Gastrocnemius medialis (tissue), 4 donors: ENCODE data around the gene ACSL1.

ENCODE experiments used
- POLR2A ChIP-seq, 2 donors: fragments of 450-650 bp; IDR thresholded peaks; one replicate each; pipeline ENCODE4 v1.6.1; 2017; ENCODE audit warnings: antibody characterized with exemption in 2 of 2, mild to moderate bottlenecking in 2 of 2, moderate library complexity in 2 of 2
- TF ChIP-seq, protein P1 (sequence below), 5 experiments: fragments of 450-650 bp in 3 of 5; fragments of 200-600 bp in 2 of 5; sonication (generic) in 2 of 5; IDR thresholded peaks in 4 of 5; conservative IDR thresholded peaks in 1 of 5; 1 replicate in 4 of 5; 2 replicates in 1 of 5; pipeline ENCODE4 v1.5.1; 2016 to 2019; ENCODE audit warnings: antibody characterized with exemption in 5 of 5, mild to moderate bottlenecking in 3 of 5, moderate library complexity in 3 of 5

DNA sequence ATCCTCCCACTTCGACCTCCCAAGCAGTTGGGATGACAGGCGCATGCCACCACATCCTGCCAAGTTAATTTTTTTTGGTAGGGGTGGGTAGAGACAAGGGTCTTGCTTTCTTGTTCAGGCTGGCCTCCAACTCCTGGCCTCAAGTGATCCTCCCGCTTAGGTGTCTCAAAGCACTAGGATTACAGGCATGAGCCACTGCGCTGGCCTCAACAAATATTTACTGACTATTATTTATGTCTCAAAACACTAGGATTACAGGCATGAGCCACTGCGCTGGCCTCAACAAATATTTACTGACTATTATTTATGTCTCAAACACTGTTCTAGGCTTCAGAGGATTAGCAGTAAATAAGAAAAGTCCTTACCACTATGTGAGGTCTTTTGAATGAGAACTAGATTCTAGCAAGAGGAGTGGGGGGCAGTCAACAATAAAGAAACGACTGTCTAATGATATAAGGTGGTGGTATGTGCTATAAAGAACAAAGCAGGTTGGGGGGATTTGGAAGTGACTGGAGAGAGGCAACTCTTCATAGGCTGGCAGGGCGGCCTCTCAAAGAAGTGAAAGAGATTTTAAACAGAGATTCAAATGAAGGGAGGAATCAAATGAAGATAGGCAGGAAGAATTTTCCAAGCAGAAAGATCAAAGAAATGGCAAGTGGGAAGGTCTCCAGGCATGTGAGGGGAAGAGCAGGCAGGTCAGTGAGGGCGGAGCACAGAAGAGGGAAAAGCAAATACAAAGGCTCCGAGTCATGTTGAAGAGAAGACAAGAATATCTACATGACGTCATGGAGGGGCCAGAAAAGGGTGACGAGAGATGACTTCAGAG lies 12.7 kb upstream of the ACSL1 start:
- TF ChIP-seq, protein P1, sequence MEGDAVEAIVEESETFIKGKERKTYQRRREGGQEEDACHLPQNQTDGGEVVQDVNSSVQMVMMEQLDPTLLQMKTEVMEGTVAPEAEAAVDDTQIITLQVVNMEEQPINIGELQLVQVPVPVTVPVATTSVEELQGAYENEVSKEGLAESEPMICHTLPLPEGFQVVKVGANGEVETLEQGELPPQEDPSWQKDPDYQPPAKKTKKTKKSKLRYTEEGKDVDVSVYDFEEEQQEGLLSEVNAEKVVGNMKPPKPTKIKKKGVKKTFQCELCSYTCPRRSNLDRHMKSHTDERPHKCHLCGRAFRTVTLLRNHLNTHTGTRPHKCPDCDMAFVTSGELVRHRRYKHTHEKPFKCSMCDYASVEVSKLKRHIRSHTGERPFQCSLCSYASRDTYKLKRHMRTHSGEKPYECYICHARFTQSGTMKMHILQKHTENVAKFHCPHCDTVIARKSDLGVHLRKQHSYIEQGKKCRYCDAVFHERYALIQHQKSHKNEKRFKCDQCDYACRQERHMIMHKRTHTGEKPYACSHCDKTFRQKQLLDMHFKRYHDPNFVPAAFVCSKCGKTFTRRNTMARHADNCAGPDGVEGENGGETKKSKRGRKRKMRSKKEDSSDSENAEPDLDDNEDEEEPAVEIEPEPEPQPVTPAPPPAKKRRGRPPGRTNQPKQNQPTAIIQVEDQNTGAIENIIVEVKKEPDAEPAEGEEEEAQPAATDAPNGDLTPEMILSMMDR (IDR thresholded peaks at IDR 0.05 in 4 of 5, conservative IDR thresholded peaks at IDR 0.05 in 1 of 5) = no peak
- TF ChIP-seq POLR2A (IDR thresholded peaks at IDR 0.05) = no peak
